Kidney (tissue), 14 donors: ENCODE data around the gene QRFP. TPM values are rescaled to one million over a fixed set of nuclear protein-coding genes. Genes with fewer than 3 reads are reported as not detected.
A peak's percentile ranks its signal among the peaks of the same experiment; 100 is the strongest.

ENCODE experiments used
- DNase-seq, 5 donors: peaks; one replicate each; pipeline ENCODE4 v3.0.0-alpha.2; 2013 to 2020
- FAIRE-seq: peaks from 2 replicates; lab custom pipeline; 2012; peaks lifted over from hg19 to GRCh38; lab: Jason Lieb, UNC
- H3K27ac ChIP-seq, 2 donors: one replicate each; pipeline ENCODE4 v1.7.0; 2013; ENCODE audit warnings: low read depth in 2 of 2, low read length in 2 of 2, inconsistent platforms in 1 of 2
- H3K27me3 ChIP-seq: one replicate; pipeline ENCODE4 v1.7.1; 2013; ENCODE audit warnings: low read length, inconsistent platforms; ENCODE audit not compliant: control insufficient read depth, insufficient read depth
- H3K36me3 ChIP-seq, 3 donors: one replicate each; pipeline versions ENCODE4 v1.7.0 to v1.7.1; 2013; ENCODE audit warnings: low read length in 3 of 3, control low read depth in 1 of 3, inconsistent platforms in 1 of 3; ENCODE audit not compliant: insufficient read depth in 3 of 3, control insufficient read depth in 2 of 3
- H3K4me1 ChIP-seq, 3 donors: one replicate each; pipeline versions ENCODE4 v1.7.0 to v1.7.1; 2013; ENCODE audit warnings: low read length in 3 of 3, inconsistent platforms in 1 of 3, low read depth in 1 of 3; ENCODE audit not compliant: control insufficient read depth in 2 of 3, insufficient read depth in 2 of 3
- H3K4me3 ChIP-seq, 3 donors: one replicate each; pipeline versions ENCODE4 v1.7.0 to v1.8.1; 2013; ENCODE audit warnings: low read length in 3 of 3, control low read depth in 1 of 3, inconsistent platforms in 1 of 3
- H3K9ac ChIP-seq, 3 donors: one replicate each; pipeline versions ENCODE4 v1.7.0 to v1.7.1; 2013; ENCODE audit warnings: low read length in 3 of 3, control low read depth in 1 of 3, inconsistent platforms in 1 of 3
- H3K9me3 ChIP-seq, 3 donors: one replicate each; pipeline versions ENCODE4 v1.7.0 to v1.7.1; 2013; ENCODE audit warnings: low read length in 3 of 3, control low read depth in 1 of 3, inconsistent platforms in 1 of 3; ENCODE audit not compliant: control insufficient read depth in 2 of 3, insufficient read depth in 1 of 3
- CTCF ChIP-seq: IDR thresholded peaks from 3 replicates; pipeline ENCODE4 v1.5.1; 2012; ENCODE audit warnings: mild to moderate bottlenecking, moderate library complexity, borderline replicate concordance; ENCODE audit not compliant: insufficient read depth; ENCODE audit errors: extremely low read depth
- intact Hi-C: fragments of 100-400 bp; cut with DNase I; formaldehyde crosslinking; loops from one replicate; pipeline ENCODE4 v1.11.1; 2022
- polyA plus RNA-seq: library from polyadenylated mRNA; stranded (reverse); fragments of 350-450 nt; fragmentation: Illumina TruSeq; extraction: RNeasy Lipid Tissue Mini Kit (QIAGEN cat#74804); gene quantifications from one replicate; pipeline ENCODE4 v1.2.3, GENCODE V29; 2014; ENCODE audit warnings: low read depth, low replicate concordance; ENCODE audit not compliant: insufficient read depth
- total RNA-seq: library from RNA; stranded (reverse); fragmentation: NEBNext Ultra II Directional; extraction: Animal tissue kit (Norgen Biotek cat#: 25700); gene quantifications from one replicate; pipeline ENCODE4 v1.2.1, GENCODE V29; 2021
- donor health status: control.
- donor health status: control.
- donor health status: control.
- donor health status: control.
- donor health status: control.
- donor health status: DM: yes; HTN: yes; CAD: no.
- donor health status: Normal renal cell carcinoma (clear cell type).

QRFP gene
- total and polyA plus RNA-seq, 2 donors from 2014 or later, result not detected

- peak in 1 of 5 donors; percentile 61 for DNase-seq
- Histone ChIP-seq H3K9ac (no peak overlapping the region), H3K27ac (no peak overlapping the region), H3K4me3 (no peak overlapping the region), H3K4me1 (no peaks in the 10 kb centered on the region), H3K27me3 (no peaks in the 10 kb centered on the region), H3K9me3 (no peaks in the 10 kb centered on the region), H3K36me3 (peaks cover 4 to 46% (median 25%) of the 10 kb centered on the region in 3 donors)
- no peak for FAIRE-seq
- TF ChIP-seq CTCF, result no peak
- intact Hi-C loops, result no loop called here
Measured at GRCh38 chr9:130886981-130887380, 9.6 kb downstream of the QRFP start.

GRCh38 chr9:130885484-130886375 lies 10.9 kb downstream of the QRFP start:
- FAIRE-seq (no peak), DNase-seq (peak in 2 of 5 donors; percentile 31 to 70)
- no peak overlapping the region for H3K27ac ChIP-seq
- H3K9me3 ChIP-seq, result no peaks in the 10 kb centered on the region
- no peaks in the 10 kb centered on the region for H3K4me1 ChIP-seq
- H3K9ac ChIP-seq, result no peak overlapping the region
- no peaks in the 10 kb centered on the region for H3K27me3 ChIP-seq
- intact Hi-C loops, result no loop called here
- H3K4me3 ChIP-seq, result no peak overlapping the region
- H3K36me3 ChIP-seq, result peaks cover 7 to 58% (median 29%) of the 10 kb centered on the region in 3 donors
- TF ChIP-seq CTCF, result no peak

GRCh38 chr9:130884542-130885483 lies 11.8 kb downstream of the QRFP start:
- Histone ChIP-seq H3K36me3 (peaks cover 7 to 61% (median 33%) of the 10 kb centered on the region in 3 donors), H3K9me3 (no peaks in the 10 kb centered on the region), H3K27ac (no peak overlapping the region), H3K9ac (no peak overlapping the region), H3K4me3 (no peak overlapping the region), H3K4me1 (no peaks in the 10 kb centered on the region), H3K27me3 (no peaks in the 10 kb centered on the region)
- TF ChIP-seq CTCF, result no peak
- DNase-seq (peak in 2 of 5 donors; percentile 34 to 74), FAIRE-seq (no peak)
- intact Hi-C loops, result no loop called here
